CD14-positive monocyte (primary cell): Measurements from ENCODE around the gene CDH23. TPM values are rescaled to one million over a fixed set of nuclear protein-coding genes. Genes with fewer than 3 reads are reported as not detected.
A peak's percentile ranks its signal among the peaks of the same experiment; 100 is the strongest.

ENCODE experiments used
- DNase-seq, 3 donors: peaks; one replicate each; pipeline ENCODE4 v3.0.0-alpha.2; 2011 to 2022
- H2AFZ ChIP-seq: 2 replicates; pipeline ENCODE4 v1.6.0; 2012; ENCODE audit warnings: mild to moderate bottlenecking, low read depth, low read length, inconsistent platforms; ENCODE audit not compliant: insufficient read depth, poor library complexity, severe bottlenecking
- H3K27ac ChIP-seq, 2 donors: 1 replicate in 1 of 2; 2 replicates in 1 of 2; pipeline ENCODE4 v1.5.1; 2012 to 2013; ENCODE audit warnings: low read length in 2 of 2, control low read depth in 1 of 2, inconsistent platforms in 1 of 2, low read depth in 1 of 2, mild to moderate bottlenecking in 1 of 2
- H3K27me3 ChIP-seq, 2 donors: one replicate each; pipeline versions ENCODE4 v1.6.0 to v1.6.1; 2011 to 2013; ENCODE audit warnings: low read length in 2 of 2; ENCODE audit not compliant: control insufficient read depth in 2 of 2, insufficient read depth in 2 of 2
- H3K36me3 ChIP-seq, 2 donors: replicated peaks in 1 of 2; 1 replicate in 1 of 2; 2 replicates in 1 of 2; pipeline versions ENCODE4 v1.5.1 to v1.6.1; 2012 to 2013; ENCODE audit warnings: low read length in 2 of 2, control low read depth in 1 of 2, inconsistent platforms in 1 of 2, mild to moderate bottlenecking in 1 of 2; ENCODE audit not compliant: insufficient read depth in 2 of 2, control insufficient read depth in 1 of 2
- H3K4me1 ChIP-seq, 2 donors: 1 replicate in 1 of 2; 2 replicates in 1 of 2; pipeline versions ENCODE4 v1.5.1 to v1.6.1; 2012 to 2013; ENCODE audit warnings: low read length in 2 of 2, control low read depth in 1 of 2, inconsistent platforms in 1 of 2, mild to moderate bottlenecking in 1 of 2, moderate library complexity in 1 of 2; ENCODE audit not compliant: insufficient read depth in 2 of 2, control insufficient read depth in 1 of 2
- H3K4me2 ChIP-seq: replicated peaks from 2 replicates; pipeline ENCODE3; 2012; ENCODE audit warnings: low read length, moderate library complexity, mild to moderate bottlenecking; ENCODE audit not compliant: poor library complexity, severe bottlenecking; ENCODE audit errors: extremely low read depth
- H3K4me3 ChIP-seq, 3 experiments: fragments of 200-600 bp in 1 of 3; sonication (generic) in 1 of 3; replicated peaks in 1 of 3; 1 replicate in 2 of 3; 2 replicates in 1 of 3; pipeline ENCODE4 v1.5.1; 2011 to 2013; ENCODE audit warnings: low read length in 3 of 3, mild to moderate bottlenecking in 3 of 3, control low read depth in 2 of 3, low read depth in 2 of 3, inconsistent platforms in 1 of 3, moderate library complexity in 1 of 3
- H3K79me2 ChIP-seq: 2 replicates; pipeline ENCODE4 v1.6.0; 2012; ENCODE audit warnings: mild to moderate bottlenecking, control low read depth, inconsistent platforms, low read length, moderate library complexity; ENCODE audit not compliant: insufficient read depth
- H3K9ac ChIP-seq: 2 replicates; pipeline ENCODE4 v1.6.0; 2017; ENCODE audit warnings: low read length, mild to moderate bottlenecking; ENCODE audit not compliant: insufficient read depth, poor library complexity, severe bottlenecking
- H3K9me3 ChIP-seq, 2 donors: replicated peaks in 1 of 2; 1 replicate in 1 of 2; 2 replicates in 1 of 2; pipeline versions ENCODE4 v1.5.1 to v1.6.1; 2012 to 2013; ENCODE audit warnings: low read length in 2 of 2, control low read depth in 1 of 2; ENCODE audit not compliant: control insufficient read depth in 1 of 2, insufficient read depth in 1 of 2
- H4K20me1 ChIP-seq: 2 replicates; pipeline ENCODE4 v1.6.0; 2012; ENCODE audit warnings: mild to moderate bottlenecking, low read length, control low read depth, moderate library complexity; ENCODE audit not compliant: insufficient read depth
- H3K27ac Mint-ChIP-seq, 7 donors: one replicate each; pipeline ENCODE4 v1.8.0; 2020; ENCODE audit warnings: mild to moderate bottlenecking in 7 of 7, mixed read lengths in 7 of 7, moderate library complexity in 6 of 7, inconsistent platforms in 2 of 7
- H3K27me3 Mint-ChIP-seq, 3 donors: one replicate each; pipeline ENCODE4 v1.8.0; 2021 to 2022; ENCODE audit warnings: low read depth in 3 of 3, mild to moderate bottlenecking in 3 of 3, mixed read lengths in 3 of 3, moderate library complexity in 3 of 3, inconsistent platforms in 1 of 3
- H3K36me3 Mint-ChIP-seq, 2 donors: one replicate each; pipeline ENCODE4 v1.8.0; 2020; ENCODE audit warnings: mixed read lengths in 2 of 2, inconsistent platforms in 1 of 2, mild to moderate bottlenecking in 1 of 2
- H3K4me1 Mint-ChIP-seq: one replicate; pipeline ENCODE4 v1.8.0; 2020; ENCODE audit warnings: mild to moderate bottlenecking, mixed read lengths
- H3K4me3 Mint-ChIP-seq, 2 donors: one replicate each; pipeline ENCODE4 v1.8.0; 2020; ENCODE audit warnings: mild to moderate bottlenecking in 2 of 2, mixed read lengths in 2 of 2, moderate library complexity in 1 of 2
- H3K9me3 Mint-ChIP-seq, 7 donors: one replicate each; pipeline ENCODE4 v1.8.0; 2020 to 2022; ENCODE audit warnings: mixed read lengths in 7 of 7, mild to moderate bottlenecking in 6 of 7, moderate library complexity in 6 of 7, inconsistent platforms in 2 of 7
- CTCF ChIP-seq: fragments of 200-600 bp; IDR thresholded peaks from one replicate; pipeline ENCODE4 v1.8.0; 2022; ENCODE audit warnings: antibody characterized with exemption, mild to moderate bottlenecking
- WGBS: methylation state at CpG from one replicate; pipeline ENCODE4 v1.1.5; 2013; ENCODE audit warnings: missing lambda C conversion rate; ENCODE audit not compliant: insufficient coverage; 5-methylcytosine and 5-hydroxymethylcytosine counted together
- intact Hi-C, 2 donors: fragments of 100-400 bp; cut with micrococcal nuclease; formaldehyde crosslinking; loops; one replicate each; pipeline versions ENCODE4 v1.15.0 to v1.15.1; 2023
- polyA plus RNA-seq, 3 donors: library from polyadenylated mRNA; depleted of rRNA in 1 of 3; unstranded in 2 of 3; stranded (reverse) in 1 of 3; fragments of 300-500 nt in 2 of 3; fragments of >200 nt in 1 of 3; fragmentation: Illumina TruSeq in 2 of 3; gene quantifications; 1 replicate in 2 of 3; 2 replicates in 1 of 3; pipeline ENCODE4 v1.2.3, GENCODE V29; 2012 to 2021

Gene CDH23
- polyA plus RNA-seq, 3 donors: 8.2 to 36.2 (median 10.5) TPM

GRCh38 chr10:71832967-71833366 is 436.2 kb downstream of the CDH23 start:
- H4K20me1 ChIP-seq: peaks cover 99% of the 10 kb centered on the region
- no peaks in the 10 kb centered on the region for H3K27me3 ChIP-seq
- no peak for TF ChIP-seq CTCF
- WGBS: no CpG with 5 or more reads among the region's 5 CpGs
- peak overlapping the region; percentile 48 for H3K4me2 ChIP-seq
- peaks cover 0 to 2% (median 0%) of the 10 kb centered on the region in 3 donors for H3K27me3 Mint-ChIP-seq
- intact Hi-C loops: loop anchor here in 1 of 2 donors (5.0 kb wide), 1 partner anchor 59 kb away; no protein-coding TSS in a partner anchor
- no peak overlapping the region for H2AFZ ChIP-seq
- peak overlapping the region; percentile 83 to 92 (median 87) for H3K27ac Mint-ChIP-seq
- peaks cover 76 to 84% of the 10 kb centered on the region in 2 donors for H3K36me3 ChIP-seq
- peaks cover 90 to 91% of the 10 kb centered on the region in 2 donors for H3K36me3 Mint-ChIP-seq
- peak overlapping the region in 1 of 3 experiments; percentile 49 for H3K4me3 ChIP-seq
- peaks cover 88% of the 10 kb centered on the region for H3K4me1 Mint-ChIP-seq
- H3K9me3 Mint-ChIP-seq: peaks cover 5 to 22% (median 11%) of the 10 kb centered on the region in 7 donors
- peaks cover 0 to 6% of the 10 kb centered on the region in 2 donors for H3K9me3 ChIP-seq
- H3K79me2 ChIP-seq: peaks cover 93% of the 10 kb centered on the region
- DNase-seq: peak in 2 of 3 donors; percentile 49 to 58
- peaks cover 92 to 99% of the 10 kb centered on the region in 2 donors for H3K4me1 ChIP-seq
- H3K4me3 Mint-ChIP-seq: no peak overlapping the region
- H3K9ac ChIP-seq: no peak overlapping the region
- peak overlapping the region; percentile 42 to 86 for H3K27ac ChIP-seq

GRCh38 chr10:71833451-71834342 is 437.0 kb downstream of the CDH23 start:
- Mint-ChIP-seq H3K4me3 (peak overlapping the region in 1 of 2 donors; percentile 55), H3K27ac (peak overlapping the region; percentile 83 to 92 (median 87)), H3K9me3 (peaks cover 5 to 22% (median 11%) of the 10 kb centered on the region in 7 donors), H3K36me3 (peaks cover 90 to 91% of the 10 kb centered on the region in 2 donors), H3K4me1 (peaks cover 88% of the 10 kb centered on the region), H3K27me3 (peaks cover 0 to 3% (median 0%) of the 10 kb centered on the region in 3 donors)
- Histone ChIP-seq H3K4me3 (peak overlapping the region in 1 of 3 experiments; percentile 49), H3K9me3 (peaks cover 0 to 6% of the 10 kb centered on the region in 2 donors), H3K27ac (peak overlapping the region; percentile 42 to 86), H4K20me1 (peaks cover 99% of the 10 kb centered on the region), H3K79me2 (peaks cover 93% of the 10 kb centered on the region), H3K4me2 (peak overlapping the region; percentile 48), H3K9ac (no peak overlapping the region), H3K36me3 (peaks cover 76 to 84% of the 10 kb centered on the region in 2 donors), H3K4me1 (peaks cover 92 to 99% of the 10 kb centered on the region in 2 donors), H2AFZ (no peak overlapping the region), H3K27me3 (no peaks in the 10 kb centered on the region)
- intact Hi-C loops: loop anchor here in 1 of 2 donors (5.0 kb wide), 1 partner anchor 59 kb away; no protein-coding TSS in a partner anchor
- TF ChIP-seq CTCF: no peak
- DNase-seq: no peak
- 100% methylated on average over 4 of the region's 8 CpGs for WGBS
